DND-41 (cell line): ENCODE data around the gene KRTAP22-1.

Experiments used
- CTCF ChIP-seq: IDR thresholded peaks from 2 replicates; pipeline ENCODE4 v1.5.1; 2012; ENCODE audit warnings: borderline replicate concordance, low read length, moderate library complexity, mild to moderate bottlenecking; ENCODE audit not compliant: poor library complexity, severe bottlenecking; ENCODE audit errors: extremely low read depth
- EZH2 ChIP-seq: IDR thresholded peaks from 3 replicates; pipeline ENCODE4 v1.6.1; 2012; ENCODE audit warnings: borderline replicate concordance, low read depth, mild to moderate bottlenecking, moderate library complexity, low read length, inconsistent platforms; ENCODE audit not compliant: severe bottlenecking

GRCh38 chr21:30567617-30568016, 33.3 kb upstream of the KRTAP22-1 start:
- TF ChIP-seq CTCF (no peak), EZH2 (no peak)
